Stomach (tissue), 9 donors: ENCODE results near the gene ADGRG1. TPM values are rescaled to one million over a fixed set of nuclear protein-coding genes. Genes with fewer than 3 reads are reported as not detected.

ENCODE experiments used
- DNase-seq, 2 donors: peaks; one replicate each; pipeline versions ENCODE4 v3.0.0 to v3.0.0-alpha.2; 2013 to 2019
- H3K27ac ChIP-seq, 5 donors: fragments of 200-600 bp in 4 of 5; sonication (generic) in 4 of 5; one replicate each; pipeline ENCODE4 v1.5.1; 2013 to 2019; ENCODE audit warnings: mild to moderate bottlenecking in 1 of 5, moderate library complexity in 1 of 5
- H3K27me3 ChIP-seq, 3 donors: fragments of 200-600 bp; sonication (generic); one replicate each; pipeline ENCODE4 v1.5.1; 2017 to 2019; ENCODE audit warnings: mixed run types in 1 of 3
- H3K36me3 ChIP-seq, 4 donors: fragments of 200-600 bp; sonication (generic); 1 replicate in 3 of 4; 2 replicates in 1 of 4; pipeline ENCODE4 v1.5.1; 2016 to 2019
- H3K4me1 ChIP-seq, 4 donors: fragments of 200-600 bp; sonication (generic); one replicate each; pipeline ENCODE4 v1.5.1; 2016 to 2019
- H3K4me3 ChIP-seq, 4 donors: fragments of 200-600 bp; sonication (generic) in 3 of 4; one replicate each; pipeline ENCODE4 v1.5.1; 2016 to 2019; ENCODE audit warnings: mild to moderate bottlenecking in 1 of 4
- H3K9me3 ChIP-seq, 4 donors: fragments of 200-600 bp; sonication (generic); one replicate each; pipeline ENCODE4 v1.5.1; 2016 to 2019
- EP300 ChIP-seq: sonication (generic); formaldehyde crosslinking; IDR thresholded peaks from one replicate; pipeline ENCODE4 v1.6.1; 2017; ENCODE audit warnings: antibody characterized with exemption
- POLR2A ChIP-seq, 4 donors: fragments of 450-650 bp; IDR thresholded peaks; one replicate each; pipeline ENCODE4 v1.6.1; 2016; ENCODE audit warnings: antibody characterized with exemption in 4 of 4, control low read depth in 2 of 4, mild to moderate bottlenecking in 1 of 4, moderate library complexity in 1 of 4
- POLR2AphosphoS5 ChIP-seq, 3 donors: sonication (generic); formaldehyde crosslinking; IDR thresholded peaks; one replicate each; pipeline ENCODE4 v1.6.1; 2016; ENCODE audit warnings: antibody characterized with exemption in 3 of 3
- WGBS, 5 donors: extraction: QIAGEN DNeasy Blood & Tissue Kit in 3 of 5; methylation state at CpG; one replicate each; pipeline versions ENCODE4 v1.1.5 to v1.1.7; 2013 to 2018; 5-methylcytosine and 5-hydroxymethylcytosine counted together
- intact Hi-C: fragments of 100-400 bp; cut with DNase I; formaldehyde crosslinking; loops from one replicate; pipeline ENCODE4 v1.15.1; 2023; ENCODE audit warnings: low total_unique reads
- polyA plus RNA-seq, 3 donors: library from polyadenylated mRNA; stranded (reverse); fragments of 200-250 nt; gene quantifications; one replicate each; pipeline ENCODE4 v1.2.3, GENCODE V29; 2013
- total RNA-seq, 5 donors: library from RNA; depleted of rRNA; stranded (reverse); fragments of >200 nt; gene quantifications; one replicate each; pipeline versions ENCODE4 v1.1.0 to v1.2.3, GENCODE V29; 2014 to 2016
- TF ChIP-seq, protein P1 (sequence below), 7 experiments: fragments of 450-650 bp in 4 of 7; fragments of 200-600 bp in 3 of 7; sonication (generic) in 3 of 7; IDR thresholded peaks; one replicate each; pipeline ENCODE4 v1.5.1; 2016 to 2019; ENCODE audit warnings: antibody characterized with exemption in 7 of 7, control low read depth in 2 of 7, mild to moderate bottlenecking in 1 of 7
- donor health status: healthy with polysubstance abuse.
- donor health status: Bipolar disorder and iron deficiency.
- donor health status: healthy.

ADGRG1 gene
- total and polyA plus RNA-seq, 8 donors = 8.9 to 84.8 (median 32.1) TPM

DNA sequence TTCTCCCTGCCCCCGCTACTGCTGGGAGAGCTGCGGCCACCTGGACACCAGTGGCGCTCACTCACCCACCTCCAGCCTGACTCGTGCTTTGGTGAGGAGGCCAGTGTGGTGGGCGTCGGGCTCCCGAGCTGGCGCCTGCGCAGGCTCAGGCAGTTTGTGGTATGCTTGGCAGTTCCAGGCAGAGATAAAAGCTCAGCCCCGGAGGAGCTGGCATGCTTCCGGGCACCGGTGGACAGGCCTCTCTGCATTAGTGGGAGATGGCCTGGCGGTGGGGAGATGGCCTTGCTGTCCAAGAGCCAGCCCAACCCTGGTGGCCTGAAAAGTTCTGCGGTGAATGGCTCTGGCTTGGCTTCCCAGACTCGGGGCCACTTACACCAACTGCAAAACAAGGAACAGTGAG is 4.1 kb downstream of the ADGRG1 start:
- TF ChIP-seq, protein P1, sequence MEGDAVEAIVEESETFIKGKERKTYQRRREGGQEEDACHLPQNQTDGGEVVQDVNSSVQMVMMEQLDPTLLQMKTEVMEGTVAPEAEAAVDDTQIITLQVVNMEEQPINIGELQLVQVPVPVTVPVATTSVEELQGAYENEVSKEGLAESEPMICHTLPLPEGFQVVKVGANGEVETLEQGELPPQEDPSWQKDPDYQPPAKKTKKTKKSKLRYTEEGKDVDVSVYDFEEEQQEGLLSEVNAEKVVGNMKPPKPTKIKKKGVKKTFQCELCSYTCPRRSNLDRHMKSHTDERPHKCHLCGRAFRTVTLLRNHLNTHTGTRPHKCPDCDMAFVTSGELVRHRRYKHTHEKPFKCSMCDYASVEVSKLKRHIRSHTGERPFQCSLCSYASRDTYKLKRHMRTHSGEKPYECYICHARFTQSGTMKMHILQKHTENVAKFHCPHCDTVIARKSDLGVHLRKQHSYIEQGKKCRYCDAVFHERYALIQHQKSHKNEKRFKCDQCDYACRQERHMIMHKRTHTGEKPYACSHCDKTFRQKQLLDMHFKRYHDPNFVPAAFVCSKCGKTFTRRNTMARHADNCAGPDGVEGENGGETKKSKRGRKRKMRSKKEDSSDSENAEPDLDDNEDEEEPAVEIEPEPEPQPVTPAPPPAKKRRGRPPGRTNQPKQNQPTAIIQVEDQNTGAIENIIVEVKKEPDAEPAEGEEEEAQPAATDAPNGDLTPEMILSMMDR (IDR thresholded peaks at IDR 0.05) = no peak
- TF ChIP-seq POLR2AphosphoS5 (IDR thresholded peaks at IDR 0.05) = no peak
- TF ChIP-seq POLR2A (IDR thresholded peaks at IDR 0.05) = no peak
- no peak for TF ChIP-seq EP300
- DNase-seq = no peak
- Histone ChIP-seq H3K4me3 (no peak overlapping the region), H3K36me3 (no peaks in the 10 kb centered on the region), H3K4me1 (peaks cover 68 to 100% (median 92%) of the 10 kb centered on the region in 4 donors), H3K27me3 (peaks cover 0 to 80% (median 0%) of the 10 kb centered on the region in 3 donors), H3K9me3 (no peaks in the 10 kb centered on the region), H3K27ac (peak overlapping the region; percentile 33 to 82 (median 76))
- intact Hi-C loops = no loop called here
- 38 to 59% (median 48%) methylated on average over 13 to 15 of the region's 15 CpGs for WGBS, 5 donors

DNA sequence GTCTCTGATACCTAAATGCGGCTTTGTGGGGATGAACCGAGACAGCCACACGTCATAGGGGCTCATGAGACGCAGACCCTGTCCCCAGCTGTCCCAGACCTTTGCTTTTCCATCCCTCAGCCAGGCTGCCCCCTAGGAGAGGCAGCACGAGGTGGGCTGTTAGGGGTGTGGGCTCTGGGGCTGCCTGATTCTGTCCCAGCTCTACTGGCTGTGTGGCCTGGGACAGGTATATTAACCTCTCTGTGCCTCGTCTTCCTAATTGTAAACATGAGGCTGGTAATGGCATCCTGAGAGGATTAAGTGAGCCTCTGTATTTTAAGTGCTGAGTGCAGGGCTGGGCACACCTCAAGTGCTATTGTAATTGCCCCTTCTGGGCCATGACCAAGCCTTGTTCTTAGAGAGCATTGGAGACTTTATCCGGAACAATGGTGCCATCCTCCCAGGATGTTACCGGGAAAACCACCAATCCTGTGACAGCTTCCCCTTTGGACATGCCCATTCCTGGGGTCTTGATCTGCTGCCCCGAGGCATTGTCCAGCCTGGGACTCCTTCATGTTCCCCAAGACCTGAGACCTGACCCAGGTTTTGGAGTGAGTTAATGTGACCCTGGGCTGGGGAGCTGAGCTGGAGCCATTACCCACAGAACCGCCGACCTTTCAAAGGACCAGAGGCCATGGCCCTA is 5.1 kb downstream of the ADGRG1 start:
- intact Hi-C loops = no loop called here
- no peak for DNase-seq
- no peaks in the 10 kb centered on the region for H3K9me3 ChIP-seq
- peaks cover 0 to 80% (median 0%) of the 10 kb centered on the region in 3 donors for H3K27me3 ChIP-seq
- peaks cover 66 to 100% (median 91%) of the 10 kb centered on the region in 4 donors for H3K4me1 ChIP-seq
- no peaks in the 10 kb centered on the region for H3K36me3 ChIP-seq
- H3K4me3 ChIP-seq = no peak overlapping the region
- 87 to 92% (median 88%) methylated on average over 9 to 11 of the region's 11 CpGs for WGBS, 5 donors
- peak overlapping the region; percentile 22 to 82 (median 76) for H3K27ac ChIP-seq
- no peak for TF ChIP-seq EP300

DNA sequence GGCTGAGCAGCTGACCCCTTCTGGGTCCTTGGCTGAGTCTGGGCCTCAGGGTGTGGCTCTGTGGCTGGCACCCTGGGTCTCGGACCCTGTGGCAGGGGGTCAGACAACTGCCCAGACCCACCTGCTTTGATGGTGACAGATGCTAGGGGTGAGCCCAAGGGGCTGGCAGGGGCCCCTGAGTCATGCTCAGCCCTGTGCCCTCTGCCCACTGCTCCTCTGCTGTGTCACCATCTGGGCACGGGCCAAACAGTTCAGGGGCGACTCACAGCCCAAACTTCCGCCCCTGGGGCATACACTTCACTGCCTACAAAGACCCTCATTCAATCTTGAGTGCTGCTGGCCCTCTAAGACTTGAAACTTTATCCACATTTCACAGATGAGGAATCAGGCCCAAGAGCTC is 5.7 kb downstream of the ADGRG1 start:
- intact Hi-C loops = no loop called here
- no peaks in the 10 kb centered on the region for H3K9me3 ChIP-seq
- peak overlapping the region; percentile 22 to 82 (median 76) for H3K27ac ChIP-seq
- H3K27me3 ChIP-seq = peaks cover 0 to 77% (median 0%) of the 10 kb centered on the region in 3 donors
- H3K4me1 ChIP-seq = peaks cover 66 to 100% (median 91%) of the 10 kb centered on the region in 4 donors
- no peak for DNase-seq
- TF ChIP-seq POLR2A (IDR thresholded peaks at IDR 0.05) = no peak
- no peak for TF ChIP-seq POLR2AphosphoS5 (IDR thresholded peaks at IDR 0.05)
- TF ChIP-seq, protein P1 (IDR thresholded peaks at IDR 0.05) = no peak
- no peak for TF ChIP-seq EP300
- H3K4me3 ChIP-seq = no peak overlapping the region
- 33 to 49% (median 42%) methylated on average over 3 to 4 of the region's 4 CpGs for WGBS, 5 donors
- H3K36me3 ChIP-seq = no peaks in the 10 kb centered on the region

DNA sequence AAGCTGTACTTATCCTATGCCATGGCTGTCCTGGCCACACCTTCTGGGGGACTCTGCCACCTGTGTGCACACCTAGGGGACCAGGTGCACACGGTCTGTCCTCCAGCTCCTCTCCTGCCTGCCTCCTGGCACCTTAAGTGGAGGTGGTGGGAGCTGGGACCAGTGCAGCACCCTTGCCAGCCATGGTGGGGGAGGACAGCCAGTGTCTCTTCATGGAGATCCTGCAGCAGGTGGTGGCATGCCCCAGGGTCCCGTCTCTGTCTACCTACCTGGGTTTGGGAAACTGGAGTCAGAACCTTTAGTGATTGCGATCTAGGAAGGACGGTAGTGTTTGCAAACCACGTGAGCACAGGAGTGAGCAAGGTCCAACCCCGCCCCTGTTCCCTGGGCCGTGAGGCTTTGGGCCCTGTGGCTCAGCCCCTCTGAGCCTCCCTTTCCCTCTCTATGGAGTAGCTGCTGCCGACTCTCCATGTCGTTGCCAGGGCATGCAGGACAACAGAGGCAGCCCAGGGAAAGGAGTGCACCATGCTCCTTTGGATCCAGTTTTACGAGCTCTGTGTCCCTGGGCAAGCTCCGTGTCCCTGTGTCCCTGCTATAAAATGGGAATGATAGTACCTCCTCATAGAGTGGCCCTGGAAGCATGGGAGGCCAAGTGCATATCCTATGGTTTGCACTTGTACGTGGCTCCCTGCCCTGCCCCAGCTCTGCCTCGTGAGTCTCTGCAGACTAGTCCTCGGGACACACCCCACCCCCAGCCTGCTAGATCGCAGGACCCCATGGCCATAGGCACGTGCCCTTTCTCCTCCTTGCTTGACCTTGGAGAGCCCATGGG is 7.1 kb downstream of the ADGRG1 start:
- no peaks in the 10 kb centered on the region for H3K9me3 ChIP-seq
- TF ChIP-seq EP300 (no peak), POLR2A (IDR thresholded peaks at IDR 0.05) (no peak), POLR2AphosphoS5 (IDR thresholded peaks at IDR 0.05) (peak in 1 of 3 donors; percentile 21)
- TF ChIP-seq, protein P1 (IDR thresholded peaks at IDR 0.05) = no peak
- WGBS, 5 donors = 31 to 68% (median 37%) methylated on average over 13 to 16 of the region's 16 CpGs
- peaks cover 77 to 100% (median 93%) of the 10 kb centered on the region in 4 donors for H3K4me1 ChIP-seq
- peak overlapping the region; percentile 37 to 82 (median 76) for H3K27ac ChIP-seq
- peak; percentile 75 to 79 for DNase-seq
- peaks cover 0 to 69% (median 0%) of the 10 kb centered on the region in 3 donors for H3K27me3 ChIP-seq
- no peaks in the 10 kb centered on the region for H3K36me3 ChIP-seq
- intact Hi-C loops = no loop called here
- no peak overlapping the region for H3K4me3 ChIP-seq
